Measurements from ENCODE around the gene SF3A2. TPM values are rescaled to one million over a fixed set of nuclear protein-coding genes. Genes with fewer than 3 reads are reported as not detected.
A peak's percentile ranks its signal among the peaks of the same experiment; 100 is the strongest.

SF3A2 gene
- total and polyA plus RNA-seq, 12 donors: 3.9 to 110 (median 28.2) TPM

- no peak for DNase-seq
- intact Hi-C loops (cut with DNase I): no loop called here
- H3K4me1 ChIP-seq (replicated peaks in 1 of 2): peaks cover 8 to 24% of the 10 kb centered on the region in 2 donors
- H3K36me3 ChIP-seq (replicated peaks in 1 of 2): peaks cover 0 to 48% of the 10 kb centered on the region in 2 donors
- H3K9me3 ChIP-seq (replicated peaks in 1 of 3): no peaks in the 10 kb centered on the region
- 88 to 95% (median 92%) methylated on average over 17 to 21 of the region's 21 CpGs for WGBS, 4 donors
- peaks cover 2% of the 10 kb centered on the region for H3K27me3 ChIP-seq
- no peak overlapping the region for H3K27ac ChIP-seq
- no peak for TF ChIP-seq POLR2A (IDR thresholded peaks at IDR 0.05)
- TF ChIP-seq, protein P1, sequence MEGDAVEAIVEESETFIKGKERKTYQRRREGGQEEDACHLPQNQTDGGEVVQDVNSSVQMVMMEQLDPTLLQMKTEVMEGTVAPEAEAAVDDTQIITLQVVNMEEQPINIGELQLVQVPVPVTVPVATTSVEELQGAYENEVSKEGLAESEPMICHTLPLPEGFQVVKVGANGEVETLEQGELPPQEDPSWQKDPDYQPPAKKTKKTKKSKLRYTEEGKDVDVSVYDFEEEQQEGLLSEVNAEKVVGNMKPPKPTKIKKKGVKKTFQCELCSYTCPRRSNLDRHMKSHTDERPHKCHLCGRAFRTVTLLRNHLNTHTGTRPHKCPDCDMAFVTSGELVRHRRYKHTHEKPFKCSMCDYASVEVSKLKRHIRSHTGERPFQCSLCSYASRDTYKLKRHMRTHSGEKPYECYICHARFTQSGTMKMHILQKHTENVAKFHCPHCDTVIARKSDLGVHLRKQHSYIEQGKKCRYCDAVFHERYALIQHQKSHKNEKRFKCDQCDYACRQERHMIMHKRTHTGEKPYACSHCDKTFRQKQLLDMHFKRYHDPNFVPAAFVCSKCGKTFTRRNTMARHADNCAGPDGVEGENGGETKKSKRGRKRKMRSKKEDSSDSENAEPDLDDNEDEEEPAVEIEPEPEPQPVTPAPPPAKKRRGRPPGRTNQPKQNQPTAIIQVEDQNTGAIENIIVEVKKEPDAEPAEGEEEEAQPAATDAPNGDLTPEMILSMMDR (IDR thresholded peaks at IDR 0.05): no peak
- H3K4me3 ChIP-seq: no peak overlapping the region
These were observed 7.9 kb downstream of the SF3A2 start for GRCh38 chr19:2244486-2244885.

- Histone ChIP-seq H3K36me3 (replicated peaks in 1 of 2) (peaks cover 0 to 48% of the 10 kb centered on the region in 2 donors), H3K4me1 (replicated peaks in 1 of 2) (peaks cover under 1 to 19% of the 10 kb centered on the region in 2 donors), H3K27ac (no peak overlapping the region), H3K27me3 (peaks cover 10% of the 10 kb centered on the region), H3K9me3 (replicated peaks in 1 of 3) (no peaks in the 10 kb centered on the region), H3K4me3 (no peak overlapping the region)
- intact Hi-C loops (cut with DNase I): no loop called here
- no peak for DNase-seq
- 91 to 92% methylated on average over 15 of the region's 15 CpGs; no CpG with 5 or more reads in 2 of the 4 donors for WGBS, 4 donors
- TF ChIP-seq POLR2A (IDR thresholded peaks at IDR 0.05): no peak
- TF ChIP-seq, protein P1 (IDR thresholded peaks at IDR 0.05): no peak
These were observed 8.6 kb downstream of the SF3A2 start for GRCh38 chr19:2245273-2245672.

DNA sequence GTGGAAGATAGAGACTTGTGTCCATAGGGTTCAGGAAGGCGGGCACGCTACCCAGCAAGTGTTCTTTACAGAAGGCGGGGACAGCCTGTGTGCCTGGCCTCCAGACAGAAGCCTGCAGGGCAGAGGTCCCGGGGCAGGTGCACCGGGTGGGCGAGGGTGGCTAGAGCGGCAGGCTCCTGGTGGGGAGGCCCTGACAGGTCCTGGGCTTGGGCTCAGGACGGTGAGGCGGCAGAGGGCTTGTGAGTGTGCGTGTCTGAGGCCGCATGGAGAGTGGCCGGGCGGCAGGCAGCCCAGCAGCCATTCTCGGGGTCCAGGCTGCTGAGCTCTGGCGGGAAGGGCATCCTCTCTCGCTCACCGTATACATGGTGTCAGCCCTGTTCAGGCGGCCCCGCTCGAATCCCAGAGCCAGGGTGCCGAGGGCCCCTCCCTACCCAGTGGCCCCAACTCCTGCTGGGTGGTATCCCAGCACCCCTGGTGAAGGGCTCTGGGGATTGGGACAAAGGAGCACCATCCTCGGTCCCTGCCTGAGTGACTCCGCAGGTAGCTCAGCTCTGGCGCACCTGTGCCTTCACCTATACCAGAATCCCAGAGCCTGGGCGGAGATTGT, 9.5 kb downstream of the SF3A2 start:
- Histone ChIP-seq H3K4me1 (replicated peaks in 1 of 2) (peaks cover 0 to 21% of the 10 kb centered on the region in 2 donors), H3K27me3 (peaks cover 17% of the 10 kb centered on the region), H3K4me3 (no peak overlapping the region), H3K27ac (no peak overlapping the region), H3K36me3 (replicated peaks in 1 of 2) (peaks cover 0 to 48% of the 10 kb centered on the region in 2 donors), H3K9me3 (replicated peaks in 1 of 3) (no peaks in the 10 kb centered on the region)
- WGBS, 4 donors: 88 to 95% (median 91%) methylated on average over 11 to 25 of the region's 25 CpGs
- intact Hi-C loops (cut with DNase I): no loop called here
- no peak for DNase-seq
- TF ChIP-seq, protein P1 (IDR thresholded peaks at IDR 0.05): no peak
- TF ChIP-seq POLR2A (IDR thresholded peaks at IDR 0.05): no peak

GRCh38 chr19:2246801-2247361, 10.3 kb downstream of the SF3A2 start:
- DNase-seq: peak in 5 of 7 donors; percentile 53 to 76 (median 69)
- H3K9me3 ChIP-seq (replicated peaks in 1 of 3): no peaks in the 10 kb centered on the region
- H3K36me3 ChIP-seq (replicated peaks in 1 of 2): peaks cover 0 to 48% of the 10 kb centered on the region in 2 donors
- H3K4me1 ChIP-seq (replicated peaks in 1 of 2): peaks cover 0 to 25% of the 10 kb centered on the region in 2 donors
- H3K4me3 ChIP-seq: no peak overlapping the region
- H3K27ac ChIP-seq: peak overlapping the region in 1 of 5 donors; percentile 52
- H3K27me3 ChIP-seq: peaks cover 24% of the 10 kb centered on the region
- intact Hi-C loops (cut with DNase I): no loop called here
- 81 to 95% (median 82%) methylated on average over 20 to 26 of the region's 26 CpGs; no CpG with 5 or more reads in 1 of the 4 donors for WGBS, 4 donors
- TF ChIP-seq, protein P1 (IDR thresholded peaks at IDR 0.05): no peak
- TF ChIP-seq POLR2A (IDR thresholded peaks at IDR 0.05): no peak
